ENCODE measurements around the gene LDLRAD4.

DNA sequence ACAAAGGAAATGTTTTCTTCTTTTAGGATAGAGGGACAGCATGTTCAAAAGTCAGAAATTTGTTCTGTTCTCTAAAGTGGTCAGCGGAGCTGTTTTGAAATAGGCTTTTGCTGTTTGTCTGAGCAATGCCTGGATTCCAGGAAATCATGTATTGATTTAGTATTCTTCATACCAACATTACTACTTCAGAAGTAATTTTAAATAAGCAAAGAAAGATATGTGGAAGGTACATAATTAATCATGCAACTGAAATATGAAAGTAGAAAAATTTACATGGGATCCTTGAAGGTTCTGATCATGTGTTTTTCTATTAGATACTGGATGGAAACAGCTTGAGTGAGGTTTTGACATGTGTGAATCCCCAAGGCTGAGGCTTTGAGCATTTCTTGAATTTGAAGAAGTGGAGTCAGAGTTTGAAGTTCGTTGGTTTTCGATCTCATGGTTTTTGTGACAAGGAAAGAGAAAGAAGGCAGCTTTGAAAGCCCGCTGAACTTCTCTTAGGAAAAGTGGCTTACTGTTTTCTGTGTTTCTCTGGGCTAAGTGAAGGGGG lies 220.0 kb downstream of the LDLRAD4 start:
- TF ChIP-seq POLR2AphosphoS5 (IDR thresholded peaks at IDR 0.05) (no peak), EP300 (IDR thresholded peaks at IDR 0.05) (no peak)

All from upper lobe of left lung (tissue), 4 donors.